Neural cell (in vitro differentiated cells): Measurements from ENCODE around the gene NFIB.

ENCODE experiments used
- EP300 ChIP-seq: fragments of 450-650 bp; conservative IDR thresholded peaks from 2 replicates; pipeline ENCODE4 v1.6.1; 2014; ENCODE audit warnings: antibody characterized with exemption, mild to moderate bottlenecking, moderate library complexity; ENCODE audit not compliant: poor library complexity, severe bottlenecking
- EZH2 ChIP-seq: fragments of 200-600, 300-800 bp; shearing (Covaris generic), sonication (generic); IDR thresholded peaks from 2 replicates; pipeline ENCODE4 v1.6.1; 2014; ENCODE audit warnings: antibody characterized with exemption, low read length, borderline replicate concordance, mild to moderate bottlenecking; ENCODE audit not compliant: insufficient read depth, poor library complexity, severe bottlenecking
- RAD21 ChIP-seq: fragments of 450-650 bp; conservative IDR thresholded peaks from 2 replicates; pipeline ENCODE4 v1.6.1; 2014; ENCODE audit warnings: antibody characterized with exemption, mild to moderate bottlenecking, moderate library complexity
- SMC3 ChIP-seq: fragments of 450-650 bp; conservative IDR thresholded peaks from 2 replicates; pipeline ENCODE4 v1.6.1; 2014; ENCODE audit warnings: antibody characterized with exemption, mild to moderate bottlenecking, moderate library complexity; ENCODE audit not compliant: poor library complexity
- TF ChIP-seq, protein P1 (sequence below): fragments of 450-650 bp; IDR thresholded peaks from 2 replicates; pipeline ENCODE4 v1.5.1; 2014; ENCODE audit warnings: antibody characterized with exemption, mild to moderate bottlenecking, moderate library complexity; ENCODE audit not compliant: poor library complexity, severe bottlenecking

DNA sequence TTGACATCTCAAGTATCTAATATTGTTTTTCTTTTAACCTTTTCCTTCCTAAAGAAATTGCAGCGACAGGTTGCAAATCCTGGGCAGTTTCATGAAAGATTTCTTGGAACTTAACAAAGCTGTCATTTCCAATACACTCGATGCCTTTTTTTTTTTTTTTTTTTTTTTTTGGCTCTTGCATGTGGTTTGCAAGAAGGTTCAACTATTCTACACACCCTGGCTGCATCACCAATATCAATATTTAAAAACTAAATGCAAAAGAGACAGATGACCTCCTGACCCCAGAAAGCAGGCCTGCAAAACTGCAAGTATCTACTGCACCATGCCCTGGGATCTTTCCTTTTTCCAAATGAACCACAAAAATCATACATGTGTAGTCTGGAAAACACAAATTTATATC, 4.4 kb upstream of the NFIB start:
- no peak for TF ChIP-seq EP300
- no peak for TF ChIP-seq EZH2
- TF ChIP-seq, protein P1, sequence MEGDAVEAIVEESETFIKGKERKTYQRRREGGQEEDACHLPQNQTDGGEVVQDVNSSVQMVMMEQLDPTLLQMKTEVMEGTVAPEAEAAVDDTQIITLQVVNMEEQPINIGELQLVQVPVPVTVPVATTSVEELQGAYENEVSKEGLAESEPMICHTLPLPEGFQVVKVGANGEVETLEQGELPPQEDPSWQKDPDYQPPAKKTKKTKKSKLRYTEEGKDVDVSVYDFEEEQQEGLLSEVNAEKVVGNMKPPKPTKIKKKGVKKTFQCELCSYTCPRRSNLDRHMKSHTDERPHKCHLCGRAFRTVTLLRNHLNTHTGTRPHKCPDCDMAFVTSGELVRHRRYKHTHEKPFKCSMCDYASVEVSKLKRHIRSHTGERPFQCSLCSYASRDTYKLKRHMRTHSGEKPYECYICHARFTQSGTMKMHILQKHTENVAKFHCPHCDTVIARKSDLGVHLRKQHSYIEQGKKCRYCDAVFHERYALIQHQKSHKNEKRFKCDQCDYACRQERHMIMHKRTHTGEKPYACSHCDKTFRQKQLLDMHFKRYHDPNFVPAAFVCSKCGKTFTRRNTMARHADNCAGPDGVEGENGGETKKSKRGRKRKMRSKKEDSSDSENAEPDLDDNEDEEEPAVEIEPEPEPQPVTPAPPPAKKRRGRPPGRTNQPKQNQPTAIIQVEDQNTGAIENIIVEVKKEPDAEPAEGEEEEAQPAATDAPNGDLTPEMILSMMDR: no peak
- no peak for TF ChIP-seq RAD21
- no peak for TF ChIP-seq SMC3
